HepG2 (cell line): ENCODE measurements around the gene PPP1R15B. TPM values are rescaled to one million over a fixed set of nuclear protein-coding genes. Genes with fewer than 3 reads are reported as not detected.

ENCODE experiments used
- ATAC-seq: fragments of 200-7000 bp; cut with Tn5 transposase; 3 replicates; pipeline ENCODE4 v1.9.1; 2020; ENCODE audit warnings: mild to moderate bottlenecking, moderate library complexity
- BruUV-seq: library from RNA; stranded (reverse); fragments of 400-500 nt; replicated peaks from 2 replicates; lab custom pipeline; 2021; lab: Mats Ljungman, UMichigan
- CTCF ChIA-PET: fragments of 300-600 bp; formaldehyde crosslinking; extraction: SDS; loops from one replicate; lab custom pipeline; 2021; ENCODE audit warnings: low total read pairs, inconsistent platforms, low intra/inter-chr PET ratio; lab: Yijun Ruan, JAX
- POLR2A ChIA-PET: fragments of 350-600 bp; sonication (Branson Sonifier 250); formaldehyde crosslinking; loops from one replicate; lab custom pipeline; 2020; ENCODE audit warnings: antibody characterized with exemption, inconsistent platforms; lab: Yijun Ruan, JAX
- DNase-seq: peaks from one replicate; pipeline ENCODE4 v3.0.0-alpha.2; 2015; ENCODE audit warnings: low spot score
- FAIRE-seq: peaks from 3 replicates; lab custom pipeline; 2011; peaks lifted over from hg19 to GRCh38; lab: Jason Lieb, UNC
- H2AFZ ChIP-seq: one replicate; pipeline ENCODE4 v1.6.1; 2011; ENCODE audit warnings: low read length, inconsistent platforms
- H3K27ac ChIP-seq: fragments of 300-600 bp; 3 replicates; pipeline ENCODE4 v1.8.0; 2011; ENCODE audit warnings: mixed run types, mild to moderate bottlenecking, mixed read lengths, low read length, inconsistent platforms; ENCODE audit not compliant: insufficient read depth; ENCODE audit errors: extremely low read length
- H3K27me3 ChIP-seq, 2 experiments: fragments of 200-600 bp in 1 of 2; 2 replicates in 1 of 2; 3 replicates in 1 of 2; pipeline versions ENCODE4 v1.6.0 to v1.8.0; 2011; ENCODE audit warnings: low read length in 2 of 2, mild to moderate bottlenecking in 2 of 2, moderate library complexity in 2 of 2, inconsistent platforms in 1 of 2; ENCODE audit not compliant: insufficient read depth in 2 of 2, control insufficient read depth in 1 of 2
- H3K36me3 ChIP-seq, 2 experiments: fragments of 200-600 bp in 1 of 2; replicated peaks in 1 of 2; 2 replicates in 1 of 2; 3 replicates in 1 of 2; pipeline versions ENCODE4 v1.5.1 to v1.8.0; 2011; ENCODE audit warnings: low read length in 2 of 2, inconsistent platforms in 1 of 2; ENCODE audit not compliant: insufficient read depth in 2 of 2, control insufficient read depth in 1 of 2
- H3K4me1 ChIP-seq: 2 replicates; pipeline ENCODE4 v1.5.1; 2012; ENCODE audit warnings: low read length, inconsistent platforms; ENCODE audit not compliant: insufficient read depth
- H3K4me2 ChIP-seq: 2 replicates; pipeline ENCODE4 v1.6.0; 2011; ENCODE audit warnings: low read depth, low read length, inconsistent platforms
- H3K4me3 ChIP-seq, 3 experiments: fragments of 200-600 bp in 1 of 3; sonication (generic), shearing (Covaris generic) in 1 of 3; replicated peaks in 1 of 3; 2 replicates each; pipeline ENCODE4 v1.5.1; 2011 to 2016; ENCODE audit warnings: low read length in 3 of 3, inconsistent platforms in 2 of 3, low read depth in 2 of 3, mild to moderate bottlenecking in 2 of 3, control low read depth in 1 of 3, mixed read lengths in 1 of 3; ENCODE audit not compliant: insufficient read depth in 1 of 3
- H3K79me2 ChIP-seq: one replicate; pipeline ENCODE4 v1.6.1; 2011; ENCODE audit warnings: low read length, inconsistent platforms; ENCODE audit not compliant: insufficient read depth
- H3K9ac ChIP-seq: 2 replicates; pipeline ENCODE4 v1.6.0; 2011; ENCODE audit warnings: mild to moderate bottlenecking, low read depth, low read length, inconsistent platforms; ENCODE audit not compliant: insufficient read depth
- H3K9me3 ChIP-seq: 2 replicates; pipeline ENCODE4 v1.5.1; 2012; ENCODE audit warnings: mild to moderate bottlenecking, low read length
- H4K20me1 ChIP-seq: 2 replicates; pipeline ENCODE4 v1.6.0; 2011; ENCODE audit warnings: inconsistent platforms, mild to moderate bottlenecking, low read length, moderate library complexity; ENCODE audit not compliant: insufficient read depth
- ATF4 ChIP-seq, 2 experiments: fragments of 450-650 bp in 1 of 2; sonication (generic) in 1 of 2; formaldehyde crosslinking; IDR thresholded peaks; 2 replicates each; pipeline versions ENCODE4 v1.5.0 to v1.8.0; 2020 to 2022; ENCODE audit warnings: mild to moderate bottlenecking in 1 of 2, missing genetic modification reagents in 1 of 2
- DRAP1 ChIP-seq: IDR thresholded peaks from 2 replicates; pipeline ENCODE4 v1.6.1; 2016; ENCODE audit warnings: missing genetic modification reagents, missing compliant biosample characterization
- ESRRA ChIP-seq: sonication (generic); formaldehyde crosslinking; IDR thresholded peaks from 2 replicates; pipeline ENCODE4 v1.5.1; 2020; ENCODE audit warnings: mild to moderate bottlenecking, low read depth, missing genetic modification reagents
- HIVEP1 ChIP-seq: sonication (generic); formaldehyde crosslinking; IDR thresholded peaks from 2 replicates; pipeline ENCODE4 v1.4.0; 2020; ENCODE audit warnings: mild to moderate bottlenecking, missing genetic modification reagents
- MIXL1 ChIP-seq: IDR thresholded peaks from 2 replicates; pipeline ENCODE4 v1.6.1; 2016
- POLR2A ChIP-seq, 2 experiments: IDR thresholded peaks; 2 replicates each; pipeline ENCODE4 v1.6.1; 2011; ENCODE audit warnings: low read depth in 2 of 2, low read length in 2 of 2, mild to moderate bottlenecking in 1 of 2, moderate library complexity in 1 of 2; ENCODE audit not compliant: insufficient read depth in 1 of 2
- RBM22 ChIP-seq: fragments of 200-400 bp; formaldehyde crosslinking; optimal IDR thresholded peaks from 2 replicates; pipeline ENCODE3; 2017; ENCODE audit warnings: mild to moderate bottlenecking, low read length, moderate library complexity
- SALL1 ChIP-seq: sonication (generic); formaldehyde crosslinking; IDR thresholded peaks from 2 replicates; pipeline ENCODE4 v1.8.0; 2022; ENCODE audit warnings: mild to moderate bottlenecking, missing genetic modification reagents
- SIN3A ChIP-seq: IDR thresholded peaks from 2 replicates; pipeline ENCODE4 v1.6.1; 2011; ENCODE audit warnings: low read depth, mild to moderate bottlenecking, control low read depth, low read length, borderline replicate concordance
- SP1 ChIP-seq, 2 experiments: fragments of 450-650 bp in 1 of 2; sonication (generic) in 1 of 2; formaldehyde crosslinking in 1 of 2; IDR thresholded peaks; 2 replicates each; pipeline versions ENCODE4 v1.4.0 to v1.6.1; 2016 to 2020; ENCODE audit warnings: missing genetic modification reagents in 1 of 2
- SSRP1 ChIP-seq: IDR thresholded peaks from 2 replicates; pipeline ENCODE4 v1.6.1; 2016; ENCODE audit warnings: control low read depth
- ZNF17 ChIP-seq: sonication (generic); formaldehyde crosslinking; IDR thresholded peaks from 2 replicates; pipeline ENCODE4 v1.5.0; 2020; ENCODE audit warnings: mild to moderate bottlenecking, missing genetic modification reagents
- ZNF256 ChIP-seq: sonication (generic); formaldehyde crosslinking; conservative IDR thresholded peaks from 2 replicates; pipeline ENCODE4 v1.4.0; 2020; ENCODE audit warnings: missing genetic modification reagents
- ZNF362 ChIP-seq: sonication (generic); formaldehyde crosslinking; IDR thresholded peaks from 2 replicates; pipeline ENCODE4 v1.4.0; 2020; ENCODE audit warnings: missing genetic modification reagents, mild to moderate bottlenecking, borderline replicate concordance
- ZNF512 ChIP-seq: sonication (generic); formaldehyde crosslinking; IDR thresholded peaks from 2 replicates; pipeline ENCODE4 v1.4.0; 2020; ENCODE audit warnings: mild to moderate bottlenecking, missing genetic modification reagents
- ZNF607 ChIP-seq: sonication (generic); formaldehyde crosslinking; IDR thresholded peaks from 2 replicates; pipeline ENCODE4 v1.5.1; 2020; ENCODE audit warnings: missing genetic modification reagents, mild to moderate bottlenecking, borderline replicate concordance
- ZNF615 ChIP-seq: sonication (generic); formaldehyde crosslinking; IDR thresholded peaks from 2 replicates; pipeline ENCODE4 v1.5.0; 2020; ENCODE audit warnings: mild to moderate bottlenecking, missing genetic modification reagents, borderline replicate concordance
- ZNF691 ChIP-seq: sonication (generic); formaldehyde crosslinking; IDR thresholded peaks from 2 replicates; pipeline ENCODE4 v1.4.0; 2020; ENCODE audit warnings: missing genetic modification reagents, low read depth, mild to moderate bottlenecking, borderline replicate concordance
- ZNF770 ChIP-seq: sonication (generic); formaldehyde crosslinking; IDR thresholded peaks from 2 replicates; pipeline ENCODE4 v1.5.0; 2020; ENCODE audit warnings: mild to moderate bottlenecking, missing genetic modification reagents
- WGBS: methylation state at CpG from one replicate; pipeline ENCODE4 v1.1.6; 2017; ENCODE audit warnings: low lambda C conversion rate; 5-methylcytosine and 5-hydroxymethylcytosine counted together
- in situ Hi-C: cut with HindIII; loops from 2 replicates; pipeline ENCODE4 v1.10.0; 2017; ENCODE audit warnings: low pct_unique_long_range_greater_than_20kb; ENCODE audit not compliant: extremely low pct_ligation_motif_present
- intact Hi-C: fragments of 100-400 bp; cut with micrococcal nuclease; formaldehyde crosslinking; loops from one replicate; pipeline ENCODE4 v1.10.0; 2022; ENCODE audit not compliant: unreplicated experiment
- polyA plus RNA-seq, 8 experiments: library from polyadenylated mRNA; depleted of rRNA in 3 of 8; stranded (reverse) in 7 of 8; unstranded in 1 of 8; fragments of >200 nt; fragmentation: Illumina TruSeq in 4 of 8; extraction: Trizol in 4 of 8; gene quantifications; 2 replicates each; pipeline versions ENCODE4 v1.2.1 to v1.2.3, GENCODE V29; 2011 to 2016; ENCODE audit warnings: low read depth in 4 of 8, missing spikeins in 1 of 8, mixed read lengths in 1 of 8; ENCODE audit not compliant: insufficient read depth in 1 of 8
- total RNA-seq, 5 experiments: library from RNA; depleted of rRNA; stranded (reverse); fragments of >200 nt; fragmentation: Illumina TruSeq; extraction: Trizol; gene quantifications; 2 replicates each; pipeline ENCODE4 v1.2.3, GENCODE V29; 2016; ENCODE audit warnings: low read depth in 1 of 5

The PPP1R15B gene
- total and polyA plus RNA-seq, 2 of the 13 experiments (the other 11 are each of a cell fraction or from before 2014, with no cell fraction given) = 13.4 to 23.8 TPM

- Histone ChIP-seq H2AFZ (no peak overlapping the region), H3K27me3 (no peaks in the 10 kb centered on the region), H4K20me1 (peaks cover 31% of the 10 kb centered on the region), H3K36me3 (peaks cover 5 to 28% of the 10 kb centered on the region in 2 experiments; a peak in 3 of 5 replicates), H3K79me2 (peaks cover 52% of the 10 kb centered on the region), H3K4me3 (no peak overlapping the region), H3K9me3 (no peaks in the 10 kb centered on the region), H3K9ac (no peak overlapping the region), H3K4me2 (no peak overlapping the region), H3K4me1 (peaks cover 31% of the 10 kb centered on the region), H3K27ac (no peak overlapping the region)
- ChIA-PET POLR2A (no interaction called here), CTCF (no interaction called here)
- 98% methylated on average over 4 of the region's 4 CpGs for WGBS
- intact Hi-C loops = no loop called here
- in situ Hi-C loops = no loop called here
- no peak for FAIRE-seq
- BruUV-seq = no TSS peak
- ATAC-seq = no peak
- DNase-seq = no peak
- no peak for TF ChIP-seq ZNF17
- no peak for TF ChIP-seq SIN3A
- TF ChIP-seq SALL1 (CRISPR knock-in tag) = no peak
- TF ChIP-seq ESRRA (CRISPR knock-in tag) = no peak
- TF ChIP-seq ZNF512 (CRISPR knock-in tag) = no peak
- TF ChIP-seq MIXL1 (CRISPR knock-in tag) = no peak
- TF ChIP-seq POLR2A (IDR thresholded peaks at IDR 0.05; ENCODE audit: insufficient read depth in 1 of 2, low read depth in 2 of 2, low read length in 2 of 2) = 0 out of 4 replicates have a peak, but pooled peaks of 1 of the 2 experiments have one; percentile 26
- no peak for TF ChIP-seq ATF4 (CRISPR knock-in tag; IDR thresholded peaks at IDR 0.05)
- peak; percentile 43 for TF ChIP-seq RBM22
- no peak for TF ChIP-seq ZNF607
- TF ChIP-seq ZNF691 (CRISPR knock-in tag) = no peak
- peak; percentile 17; the same call in 1 of the 2 replicates for TF ChIP-seq ZNF770 (CRISPR knock-in tag)
- no peak for TF ChIP-seq ZNF615
- TF ChIP-seq ZNF362 (CRISPR knock-in tag) = no peak
- 0 out of 2 replicates have a peak, but pooled peaks have one; percentile 22 for TF ChIP-seq SSRP1 (CRISPR knock-in tag)
- TF ChIP-seq DRAP1 = no peak
- no peak for TF ChIP-seq SP1 (IDR thresholded peaks at IDR 0.05)
- TF ChIP-seq SP1 (CRISPR knock-in tag; IDR thresholded peaks at IDR 0.05) = no peak
- no peak for TF ChIP-seq HIVEP1
- TF ChIP-seq ZNF256 (CRISPR knock-in tag) = no peak
Observed at GRCh38 chr1:204402391-204402790, 9.2 kb downstream of the PPP1R15B start.
